HK-2 (cell line): ENCODE data around the gene MAN2A2.
"Not testable (repeated sequence)": the region's sequence is repeated elsewhere in the genome, so short reads cannot be mapped to it uniquely, and the experiment has no call there.

Experiments
- DNase-seq: peaks from one replicate; pipeline ENCODE4 v3.0.0-alpha.2; 2018; ENCODE audit not compliant: unreplicated experiment

MAN2A2 gene

DNA sequence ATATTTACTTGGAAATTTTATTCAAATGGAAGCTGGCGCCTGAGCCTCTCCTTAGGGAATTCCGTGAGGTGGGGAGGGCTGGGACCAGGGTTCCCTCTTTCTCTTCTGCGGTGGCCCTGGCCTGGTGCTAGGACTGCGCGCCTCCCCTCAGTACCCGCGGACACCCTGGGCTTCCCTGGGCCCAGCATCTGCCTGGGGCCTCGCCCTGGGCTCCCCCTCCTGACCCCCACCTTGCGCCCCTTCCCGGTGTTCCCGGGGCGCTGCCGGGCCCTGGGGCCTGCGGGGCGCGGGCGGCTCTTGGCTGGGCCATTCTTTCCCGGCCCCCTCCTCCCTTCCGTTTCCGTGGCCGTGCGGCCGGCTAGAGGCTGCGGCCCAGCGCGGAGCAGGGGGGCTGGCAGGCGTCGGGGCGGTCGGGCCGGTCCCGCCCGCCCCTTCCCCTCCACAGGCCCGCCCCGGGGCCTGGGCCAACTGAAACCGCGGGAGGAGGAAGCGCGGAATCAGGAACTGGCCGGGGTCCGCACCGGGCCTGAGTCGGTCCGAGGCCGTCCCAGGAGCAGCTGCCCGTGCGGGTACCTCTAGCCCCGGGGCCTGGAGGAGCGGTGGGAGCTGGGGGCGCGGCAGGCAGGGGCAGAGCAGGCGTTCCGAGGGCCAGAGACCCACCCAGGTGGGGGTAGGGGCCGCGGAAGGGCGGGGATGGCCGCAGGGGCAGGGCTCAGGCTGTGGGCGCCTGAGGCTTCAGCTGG, 19.0 kb upstream of the MAN2A2 start, which contains the start of gene FES:
Gene FES (plus strand): TSS at position 529 of the 743 bp plus-strand sequence. CDS start 542 bp downstream, outside the sequence.
- DNase-seq, result no peak

DNA sequence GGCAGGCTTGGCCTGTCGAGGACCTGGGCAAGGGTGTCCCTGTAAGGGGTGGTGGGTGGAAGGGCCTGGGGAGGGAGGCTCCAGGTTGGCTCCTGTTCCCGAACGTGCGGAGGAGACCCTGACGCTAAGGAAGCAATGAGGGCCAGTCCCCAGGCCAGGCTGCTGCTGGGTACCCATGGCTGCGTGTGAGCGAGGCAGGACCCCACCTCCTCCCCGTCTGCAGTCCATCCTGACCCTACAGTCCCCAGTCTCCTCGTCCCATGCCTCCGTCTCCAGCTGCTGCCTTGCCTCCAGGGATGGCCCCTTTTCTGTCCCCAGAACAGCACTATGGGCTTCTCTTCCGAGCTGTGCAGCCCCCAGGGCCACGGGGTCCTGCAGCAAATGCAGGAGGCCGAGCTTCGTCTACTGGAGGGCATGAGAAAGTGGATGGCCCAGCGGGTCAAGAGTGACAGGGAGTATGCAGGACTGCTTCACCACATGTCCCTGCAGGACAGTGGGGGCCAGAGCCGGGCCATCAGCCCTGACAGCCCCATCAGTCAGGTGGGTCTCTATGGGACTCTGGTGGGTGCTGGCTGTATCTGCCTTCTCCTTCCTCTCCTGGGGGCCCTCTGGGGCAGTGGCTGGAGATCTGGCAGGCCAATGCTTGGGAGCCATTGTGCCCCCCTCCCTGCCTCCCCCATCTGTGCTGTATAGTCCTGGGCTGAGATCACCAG, 18.2 kb upstream of the MAN2A2 start:
- DNase-seq, result no peak

DNA sequence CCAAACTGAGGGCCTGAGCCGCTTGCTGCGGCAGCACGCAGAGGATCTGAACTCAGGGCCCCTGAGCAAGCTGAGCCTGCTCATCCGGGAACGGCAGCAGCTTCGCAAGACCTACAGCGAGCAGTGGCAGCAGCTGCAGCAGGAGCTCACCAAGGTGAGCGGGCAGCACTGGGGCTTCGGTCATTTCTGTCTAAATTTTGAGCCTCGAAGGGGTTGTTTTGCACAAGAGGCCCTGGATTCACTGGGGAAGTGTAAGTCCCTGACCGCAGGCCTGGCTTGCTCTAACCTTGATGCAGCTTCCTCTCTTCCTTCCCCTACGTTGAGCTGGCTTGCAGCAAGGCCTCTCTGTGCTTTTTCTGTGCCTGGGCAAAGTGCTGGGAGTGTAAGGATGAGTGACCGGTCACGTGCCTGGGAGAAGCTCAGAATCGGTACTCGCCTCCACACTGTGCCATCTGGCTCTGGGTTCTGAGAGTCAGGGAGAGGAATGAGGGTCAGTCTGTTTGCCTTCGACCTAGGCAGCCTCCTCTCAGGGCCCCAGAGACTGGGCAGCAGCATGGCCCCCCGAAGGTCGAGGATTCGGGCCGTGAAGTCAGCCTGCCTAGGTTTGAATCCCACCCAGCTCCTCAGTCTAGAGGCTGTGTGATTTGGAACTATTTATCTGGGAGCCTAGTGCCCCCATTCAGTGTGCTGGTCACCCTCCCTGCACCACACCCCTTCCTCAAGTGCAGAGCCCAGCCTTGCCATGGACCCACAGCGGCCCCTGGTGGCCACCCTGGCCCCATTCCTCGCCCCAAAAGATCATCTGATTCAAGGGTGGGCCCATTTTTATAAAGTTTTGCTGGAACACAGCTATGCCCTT, 17.4 kb upstream of the MAN2A2 start:
- peak; percentile 47 for DNase-seq

DNA sequence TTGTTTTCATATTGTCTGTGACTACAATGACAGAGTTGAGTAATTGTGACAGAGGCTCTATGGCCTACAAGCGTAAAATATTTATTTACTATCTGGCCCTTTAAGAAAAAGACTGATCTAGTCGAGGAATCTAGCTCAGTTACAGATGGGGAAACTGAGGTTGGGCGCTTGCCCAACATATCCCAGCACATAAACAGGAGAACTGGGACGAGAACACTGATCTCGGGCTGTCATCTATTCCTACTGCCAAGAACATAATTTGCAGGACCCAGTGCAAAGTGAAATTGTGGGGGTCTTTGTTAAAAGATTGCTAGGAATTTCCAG, 16.8 kb upstream of the MAN2A2 start:
- DNase-seq, result no peak

DNA sequence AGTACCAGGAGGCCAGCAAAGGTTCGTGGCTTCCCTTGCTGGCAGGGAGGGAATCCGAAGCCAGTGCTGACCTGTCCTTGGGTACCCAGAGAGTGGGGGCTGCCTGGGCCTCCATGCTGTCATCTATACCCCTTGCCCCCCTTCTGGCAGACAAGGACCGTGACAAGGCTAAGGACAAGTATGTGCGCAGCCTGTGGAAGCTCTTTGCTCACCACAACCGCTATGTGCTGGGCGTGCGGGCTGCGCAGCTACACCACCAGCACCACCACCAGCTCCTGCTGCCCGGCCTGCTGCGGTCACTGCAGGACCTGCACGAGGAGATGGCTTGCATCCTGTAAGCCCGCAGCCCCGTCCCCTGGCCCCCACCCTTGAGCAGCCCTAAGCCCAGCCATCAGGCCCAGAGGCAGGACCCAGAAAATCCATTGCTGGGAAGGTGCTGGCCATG, 16.0 kb upstream of the MAN2A2 start:
- DNase-seq, result no peak

DNA sequence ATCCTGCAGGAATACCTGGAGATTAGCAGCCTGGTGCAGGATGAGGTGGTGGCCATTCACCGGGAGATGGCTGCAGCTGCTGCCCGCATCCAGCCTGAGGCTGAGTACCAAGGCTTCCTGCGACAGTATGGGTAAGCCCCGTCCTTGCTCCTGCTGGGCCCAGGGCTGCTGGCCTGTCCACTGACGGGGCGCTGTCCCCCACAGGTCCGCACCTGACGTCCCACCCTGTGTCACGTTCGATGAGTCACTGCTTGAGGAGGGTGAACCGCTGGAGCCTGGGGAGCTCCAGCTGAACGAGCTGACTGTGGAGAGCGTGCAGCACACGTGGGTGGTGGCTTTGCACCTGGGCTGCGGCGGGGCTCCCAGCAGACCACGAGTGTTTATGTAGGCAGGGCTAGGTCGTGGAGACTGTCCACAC, 13.8 kb upstream of the MAN2A2 start:
- DNase-seq, result no peak

DNA sequence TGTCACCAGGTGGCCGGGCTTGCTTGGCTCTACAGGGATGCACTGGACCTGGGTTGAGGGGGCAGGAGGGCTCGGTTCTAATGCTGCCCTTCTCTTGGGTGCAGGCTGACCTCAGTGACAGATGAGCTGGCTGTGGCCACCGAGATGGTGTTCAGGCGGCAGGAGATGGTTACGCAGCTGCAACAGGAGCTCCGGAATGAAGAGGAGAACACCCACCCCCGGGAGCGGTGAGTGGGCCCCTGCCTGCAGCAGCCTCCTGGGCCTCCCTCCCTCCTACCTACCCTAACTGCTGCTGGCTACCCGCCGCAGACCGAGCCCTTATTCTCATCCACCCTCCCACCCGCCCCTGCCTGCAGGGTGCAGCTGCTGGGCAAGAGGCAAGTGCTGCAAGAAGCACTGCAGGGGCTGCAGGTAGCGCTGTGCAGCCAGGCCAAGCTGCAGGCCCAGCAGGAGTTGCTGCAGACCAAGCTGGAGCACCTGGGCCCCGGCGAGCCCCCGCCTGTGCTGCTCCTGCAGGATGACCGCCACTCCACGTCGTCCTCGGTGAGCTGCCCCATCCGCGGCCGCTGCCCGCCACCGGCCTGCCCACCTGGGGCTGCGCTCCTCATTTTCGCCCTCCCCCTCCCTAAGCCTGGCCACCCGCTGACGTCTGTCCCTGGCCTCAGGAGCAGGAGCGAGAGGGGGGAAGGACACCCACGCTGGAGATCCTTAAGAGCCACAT, 13.2 kb upstream of the MAN2A2 start:
- no peak for DNase-seq

DNA sequence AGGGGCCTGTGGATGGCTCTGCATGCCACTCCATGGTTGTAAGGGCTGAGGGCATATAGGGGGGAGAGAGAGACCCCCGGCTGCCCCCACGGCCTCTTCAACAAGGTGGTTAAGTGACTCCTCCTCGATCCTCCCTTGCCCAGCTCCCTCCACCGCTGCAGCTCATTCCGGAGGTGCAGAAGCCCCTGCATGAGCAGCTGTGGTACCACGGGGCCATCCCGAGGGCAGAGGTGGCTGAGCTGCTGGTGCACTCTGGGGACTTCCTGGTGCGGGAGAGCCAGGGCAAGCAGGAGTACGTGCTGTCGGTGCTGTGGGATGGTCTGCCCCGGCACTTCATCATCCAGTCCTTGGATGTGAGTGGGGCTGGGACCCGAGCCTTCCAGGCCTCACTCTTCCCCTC, 12.3 kb upstream of the MAN2A2 start:
- no peak for DNase-seq

DNA sequence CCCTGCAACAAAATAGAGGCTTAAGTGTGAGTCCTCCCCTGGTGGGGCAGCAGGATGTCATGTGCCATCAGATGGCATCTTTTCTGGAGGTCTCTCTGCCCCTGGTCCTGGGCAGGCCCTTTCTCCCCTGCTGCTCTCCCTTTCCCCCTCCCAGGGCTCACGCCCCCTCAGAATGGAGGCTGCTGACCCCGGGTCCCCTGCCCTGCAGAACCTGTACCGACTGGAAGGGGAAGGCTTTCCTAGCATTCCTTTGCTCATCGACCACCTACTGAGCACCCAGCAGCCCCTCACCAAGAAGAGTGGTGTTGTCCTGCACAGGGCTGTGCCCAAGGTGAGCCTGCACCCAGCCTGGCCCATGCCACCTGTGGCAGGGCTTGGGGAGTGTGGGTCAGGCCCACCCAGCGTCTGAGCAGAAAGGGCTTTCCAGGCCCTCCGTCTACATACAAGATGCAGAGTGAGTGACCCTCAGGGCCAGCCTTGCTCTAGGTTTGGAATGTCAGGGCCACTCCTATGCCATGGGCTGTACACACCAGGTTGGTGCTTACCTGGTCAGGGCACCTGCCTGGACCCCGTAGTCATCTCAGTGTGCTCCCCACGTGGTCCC, 11.7 kb upstream of the MAN2A2 start:
- no peak for DNase-seq

DNA sequence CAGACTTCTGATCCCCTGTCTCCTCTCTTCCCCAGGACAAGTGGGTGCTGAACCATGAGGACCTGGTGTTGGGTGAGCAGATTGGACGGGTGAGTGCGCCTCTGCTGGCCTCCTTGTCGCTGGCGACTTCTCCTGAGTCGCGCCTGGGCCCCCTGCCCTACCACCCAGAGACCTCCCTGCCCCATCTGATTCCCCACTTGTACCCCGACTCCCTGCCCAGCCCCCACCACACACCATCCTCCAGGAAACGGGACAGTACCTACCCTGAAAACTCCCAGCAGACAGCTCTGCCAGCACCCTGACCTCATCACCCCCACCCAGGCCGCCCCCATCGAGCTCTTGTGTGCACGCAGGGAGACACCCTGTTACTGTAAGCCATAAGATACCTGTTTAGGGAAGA, 11.1 kb upstream of the MAN2A2 start:
- DNase-seq, result no peak

DNA sequence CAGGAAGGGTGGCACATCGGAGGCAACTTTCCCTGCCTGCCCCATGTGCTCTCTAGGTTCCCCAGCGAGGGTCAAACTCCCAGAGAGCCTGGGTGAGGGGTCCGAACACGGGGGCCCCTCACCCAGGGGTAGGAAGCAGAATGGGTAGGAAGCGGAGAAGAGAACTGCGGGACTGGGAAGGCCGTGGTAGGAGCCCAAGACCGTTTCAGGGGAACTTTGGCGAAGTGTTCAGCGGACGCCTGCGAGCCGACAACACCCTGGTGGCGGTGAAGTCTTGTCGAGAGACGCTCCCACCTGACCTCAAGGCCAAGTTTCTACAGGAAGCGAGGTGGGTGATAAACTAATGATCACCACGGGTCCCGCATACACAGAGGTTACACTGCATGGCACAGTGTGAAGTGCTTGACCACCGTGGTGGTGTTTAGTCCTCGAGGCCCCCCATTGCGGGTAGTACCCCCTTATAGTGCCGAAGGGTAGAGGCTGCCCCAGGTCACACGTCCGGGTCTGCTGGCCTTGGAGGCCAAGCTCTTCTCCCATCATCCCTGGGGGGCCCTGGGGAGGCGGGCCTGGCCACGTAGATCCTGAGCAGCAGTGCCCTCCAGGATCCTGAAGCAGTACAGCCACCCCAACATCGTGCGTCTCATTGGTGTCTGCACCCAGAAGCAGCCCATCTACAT, 10.5 kb upstream of the MAN2A2 start:
- no peak for DNase-seq

DNA sequence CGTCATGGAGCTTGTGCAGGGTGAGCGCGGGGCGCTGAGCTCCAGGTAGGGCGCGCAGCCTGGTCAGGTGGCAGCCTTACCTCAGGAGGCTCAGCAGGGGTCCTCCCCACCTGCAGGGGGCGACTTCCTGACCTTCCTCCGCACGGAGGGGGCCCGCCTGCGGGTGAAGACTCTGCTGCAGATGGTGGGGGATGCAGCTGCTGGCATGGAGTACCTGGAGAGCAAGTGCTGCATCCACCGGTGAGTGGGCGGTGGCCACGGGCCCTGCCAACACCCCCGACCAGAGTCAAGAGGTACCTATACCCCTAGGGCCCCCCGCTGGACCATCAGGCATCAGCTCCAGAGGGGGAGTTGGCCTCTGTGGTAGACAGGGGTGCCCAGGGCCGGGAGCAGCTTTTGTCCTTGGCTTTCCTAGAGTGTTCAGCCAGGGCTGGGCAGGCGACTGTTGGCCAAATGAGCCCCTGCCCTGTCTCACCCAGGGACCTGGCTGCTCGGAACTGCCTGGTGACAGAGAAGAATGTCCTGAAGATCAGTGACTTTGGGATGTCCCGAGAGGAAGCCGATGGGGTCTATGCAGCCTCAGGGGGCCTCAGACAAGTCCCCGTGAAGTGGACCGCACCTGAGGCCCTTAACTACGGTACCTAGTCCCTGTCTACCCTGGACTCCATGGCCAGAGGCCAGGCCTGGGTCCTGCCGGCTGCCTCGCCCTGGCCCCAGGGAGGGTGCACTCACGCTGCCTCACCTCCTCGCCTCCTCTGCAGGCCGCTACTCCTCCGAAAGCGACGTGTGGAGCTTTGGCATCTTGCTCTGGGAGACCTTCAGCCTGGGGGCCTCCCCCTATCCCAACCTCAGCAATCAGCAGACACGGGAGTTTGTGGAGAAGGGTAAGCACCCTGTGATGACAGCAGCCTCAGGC, 9.7 kb upstream of the MAN2A2 start:
- DNase-seq, result no peak

DNA sequence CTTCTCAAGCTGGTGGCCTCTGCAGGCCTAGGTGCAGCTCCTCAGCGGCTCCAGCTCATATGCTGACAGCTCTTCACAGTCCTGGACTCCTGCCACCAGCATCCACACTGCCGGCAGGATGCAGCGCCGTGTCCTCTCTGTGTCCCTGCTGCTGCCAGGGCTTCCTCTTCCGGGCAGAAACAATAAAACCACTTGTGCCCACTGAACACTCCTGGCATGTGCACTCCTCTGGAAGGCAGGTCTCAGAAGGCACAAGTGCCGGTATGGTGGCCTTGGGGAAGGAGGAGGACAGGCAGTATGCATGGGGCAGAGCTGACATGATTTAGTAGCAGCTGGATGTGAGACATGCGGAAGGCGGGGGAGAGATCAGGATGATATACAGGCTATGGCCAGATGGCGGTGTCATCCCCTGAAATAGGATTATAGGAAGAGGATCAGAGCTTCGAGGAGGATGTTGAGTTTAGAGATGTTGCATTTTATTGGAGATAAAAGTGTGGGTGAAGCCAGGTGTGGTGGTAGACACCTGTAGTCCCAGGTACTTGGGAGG, 7.5 kb upstream of the MAN2A2 start:
- DNase-seq, result no peak

DNA sequence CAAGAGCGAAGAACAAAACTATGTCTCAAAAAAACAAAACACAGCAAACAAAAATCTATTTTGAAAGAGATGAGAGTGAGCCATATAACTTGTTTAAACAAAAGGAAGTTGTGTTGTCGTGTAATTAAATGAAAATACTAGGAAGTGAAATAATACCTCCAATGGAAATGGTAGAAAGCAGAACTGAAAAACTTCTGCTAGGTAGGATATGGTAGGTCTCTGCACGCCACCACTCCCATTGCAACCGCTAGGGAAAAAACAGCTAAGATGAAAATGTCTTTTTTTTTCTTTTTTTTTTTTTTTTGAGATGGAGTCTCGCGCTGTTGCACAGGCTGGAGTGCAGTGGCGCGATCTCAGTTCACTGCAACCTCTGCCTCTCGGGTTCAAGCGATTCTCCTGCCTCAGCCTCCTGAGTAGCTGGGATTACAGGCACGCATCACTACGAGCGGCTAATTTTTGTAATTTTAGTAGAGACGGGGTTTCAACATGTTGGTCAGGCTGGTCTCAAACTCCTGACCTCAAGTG, 5.9 kb upstream of the MAN2A2 start:
- not testable (repeated sequence) for DNase-seq

DNA sequence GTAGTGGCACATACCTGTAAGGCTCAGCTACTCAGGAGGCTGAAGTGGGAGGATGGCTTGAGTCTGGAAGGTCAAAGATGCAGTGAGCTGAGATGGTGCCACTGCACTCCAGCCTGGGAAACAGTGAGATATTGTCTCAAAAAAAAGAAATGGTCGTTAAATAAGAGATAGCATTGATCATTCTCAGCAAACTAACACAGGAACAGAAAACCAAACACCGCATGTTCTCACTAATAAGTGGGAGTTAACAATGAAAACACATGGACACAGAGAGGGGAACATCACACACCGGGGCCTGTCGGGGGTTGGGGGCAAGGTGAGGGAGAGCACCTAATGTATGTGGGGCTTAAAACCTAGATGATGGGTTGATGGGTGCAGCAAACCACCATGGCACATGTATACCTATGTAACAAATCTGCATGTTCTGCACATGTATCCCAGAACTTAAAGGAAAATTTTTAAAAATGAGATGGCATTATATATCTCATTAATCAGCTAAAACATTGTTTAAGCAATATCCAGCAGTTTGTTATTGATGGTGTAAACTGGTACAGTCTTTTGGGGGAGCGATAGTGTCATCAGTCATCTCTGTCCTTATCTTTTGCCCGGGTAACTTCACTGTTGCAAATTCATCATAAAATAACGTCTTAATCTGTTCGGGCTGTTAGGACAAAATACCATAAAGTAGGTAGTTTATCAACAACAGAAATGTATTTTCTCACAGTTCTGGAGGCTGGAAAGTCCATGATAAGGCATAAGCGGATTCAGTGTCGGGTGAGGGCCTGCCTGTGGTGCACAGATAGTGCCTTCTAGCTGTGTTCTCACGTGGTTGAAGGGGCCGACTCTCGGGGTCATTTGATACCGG, 1.7 kb upstream of the MAN2A2 start:
- DNase-seq, result no peak

DNA sequence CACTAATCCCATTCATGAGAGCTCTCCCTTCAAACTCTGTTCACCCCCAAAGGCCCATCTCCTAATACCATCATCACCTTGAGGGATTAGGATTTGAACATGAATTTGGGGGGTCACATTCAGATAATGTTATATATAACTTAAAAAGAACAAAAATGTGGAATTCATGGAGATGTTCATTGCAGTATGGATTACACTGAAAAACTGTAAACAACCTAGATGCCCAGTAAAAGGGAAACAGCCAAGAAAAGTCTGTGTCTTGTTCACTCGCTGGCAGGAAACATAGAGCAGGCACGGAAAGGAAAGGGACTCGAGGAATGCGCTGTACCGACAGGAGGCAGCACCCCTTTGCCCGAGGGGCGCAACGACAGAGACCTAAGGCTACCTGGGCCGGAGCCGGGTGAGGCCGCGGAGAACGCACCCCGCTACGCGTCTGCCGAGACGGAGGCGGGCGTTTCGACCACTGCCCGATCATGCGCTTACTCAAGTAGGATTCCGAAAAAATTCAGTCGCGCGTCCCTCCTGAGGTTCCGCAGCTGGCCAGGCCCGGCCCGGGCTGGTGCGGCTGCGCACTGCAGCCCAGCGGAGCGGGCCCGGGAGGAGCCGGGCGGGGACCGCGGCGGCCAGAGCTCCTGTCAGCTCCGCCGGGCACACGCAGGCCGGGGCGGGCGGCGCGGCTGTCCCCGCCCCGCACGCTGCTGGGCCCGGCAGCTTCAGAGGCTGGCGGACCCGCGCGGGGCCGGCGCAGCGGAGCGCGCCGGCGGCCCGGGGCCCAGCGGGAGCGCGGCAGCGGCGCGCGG, 862 bp upstream of the MAN2A2 start:
- DNase-seq, result peak; percentile 65
